ENCODE results near the gene TMEM42. TPM values are rescaled to one million over a fixed set of nuclear protein-coding genes. Genes with fewer than 3 reads are reported as not detected.
"Not testable (repeated sequence)": the region's sequence is repeated elsewhere in the genome, so short reads cannot be mapped to it uniquely, and the experiment has no call there.

The TMEM42 gene
- 9.6 TPM for total RNA-seq (ENCODE audit: unreplicated experiment)
- long read RNA-seq, partial matches to known transcripts: 0 of 6 reads
- long read RNA-seq, other reads (novel, unspliced or antisense): 5 of 6 reads

DNA sequence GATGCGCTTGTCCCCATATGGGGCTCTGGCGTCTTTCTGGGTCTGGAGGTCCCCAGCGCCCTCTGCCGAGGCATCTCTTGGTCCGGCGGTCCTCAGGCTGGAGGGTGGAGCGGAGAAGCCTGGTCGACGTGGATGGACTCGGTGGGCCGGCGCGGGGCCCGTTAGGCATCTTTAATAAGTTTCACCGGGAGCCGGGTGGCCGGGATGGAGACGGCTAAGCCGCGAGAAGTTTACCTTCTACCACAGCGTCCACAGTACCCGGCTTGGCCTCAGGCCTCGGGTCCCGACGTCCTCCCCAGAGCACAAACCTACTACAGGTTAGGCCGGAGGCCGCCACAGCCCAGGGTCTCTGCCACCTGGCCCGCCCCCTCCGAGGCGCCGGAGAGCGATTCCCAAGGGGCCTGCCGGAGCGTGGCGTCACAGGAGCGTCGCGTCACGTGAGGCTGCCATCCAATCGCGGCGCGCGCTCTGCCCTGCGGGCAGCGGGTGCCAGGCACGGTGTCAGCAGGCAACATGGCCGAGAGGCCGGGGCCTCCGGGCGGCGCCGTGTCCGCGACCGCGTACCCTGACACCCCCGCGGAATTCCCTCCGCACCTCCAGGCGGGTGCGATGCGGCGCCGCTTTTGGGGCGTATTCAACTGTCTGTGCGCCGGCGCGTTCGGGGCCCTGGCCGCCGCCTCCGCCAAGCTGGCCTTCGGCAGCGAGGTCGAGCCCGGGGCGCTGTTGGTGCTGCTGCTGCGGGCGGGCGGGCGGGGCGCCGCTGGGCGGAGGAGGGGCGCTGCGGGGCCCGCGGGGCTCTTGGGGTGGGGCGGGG is at the start of gene TMEM42:
TSS of gene TMEM42 (plus strand) at position 501 of the 814 bp plus-strand sequence. CDS start at position 514, 13 bp downstream.
- Mint-ChIP-seq H3K27me3 (ENCODE audit: unreplicated experiment) (peaks cover 6% of the 10 kb centered on the region), H3K27ac (ENCODE audit: unreplicated experiment) (peak within 1 kb of the TSS; percentile 91), H3K9me3 (ENCODE audit: unreplicated experiment) (peaks cover 12% of the 10 kb centered on the region), H3K4me3 (ENCODE audit: unreplicated experiment) (peak within 1 kb of the TSS; percentile 95), H3K36me3 (ENCODE audit: unreplicated experiment) (no peaks in the 10 kb centered on the region), H3K4me1 (ENCODE audit: low read depth, unreplicated experiment) (peaks cover 2% of the 10 kb centered on the region)
- TF ChIP-seq CTCF (IDR thresholded peaks at IDR 0.05; ENCODE audit: partially characterized antibody, unreplicated experiment): no peak
- peak; percentile 96 for DNase-seq

- H3K27ac Mint-ChIP-seq (ENCODE audit: unreplicated experiment): no peak overlapping the region
- DNase-seq: no peak
- no peaks in the 10 kb centered on the region for H3K27me3 Mint-ChIP-seq (ENCODE audit: unreplicated experiment)
- H3K4me3 Mint-ChIP-seq (ENCODE audit: unreplicated experiment): no peak overlapping the region
- no peaks in the 10 kb centered on the region for H3K9me3 Mint-ChIP-seq (ENCODE audit: unreplicated experiment)
- no peak for TF ChIP-seq CTCF (IDR thresholded peaks at IDR 0.05; ENCODE audit: partially characterized antibody, unreplicated experiment)
- no peaks in the 10 kb centered on the region for H3K4me1 Mint-ChIP-seq (ENCODE audit: low read depth, unreplicated experiment)
- H3K36me3 Mint-ChIP-seq (ENCODE audit: unreplicated experiment): peaks cover 15% of the 10 kb centered on the region
Measured at GRCh38 chr3:44814751-44815150, 47.0 kb upstream of the TMEM42 start.

DNA sequence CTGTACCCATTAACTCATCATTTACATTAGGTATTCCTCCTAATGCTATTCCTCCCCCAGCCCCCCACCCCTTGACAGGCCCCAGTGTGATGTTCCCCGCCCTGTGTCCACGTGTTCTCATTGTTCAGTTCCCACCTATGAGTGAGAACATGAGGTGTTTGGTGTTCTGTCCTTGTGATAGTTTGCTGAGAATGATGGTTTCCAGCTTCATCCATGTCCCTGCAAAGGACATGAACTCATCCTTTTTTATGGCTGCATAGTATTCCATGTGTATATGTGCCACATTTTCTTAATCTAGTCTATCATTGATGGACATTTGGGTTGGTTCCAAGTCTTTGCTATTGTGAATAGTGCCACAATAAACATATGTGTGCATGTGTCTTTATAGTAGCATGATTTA is 45.4 kb upstream of the TMEM42 start:
- not testable (repeated sequence) for H3K27ac Mint-ChIP-seq (ENCODE audit: unreplicated experiment); H3K4me3 Mint-ChIP-seq (ENCODE audit: unreplicated experiment); DNase-seq; H3K4me1 Mint-ChIP-seq (ENCODE audit: low read depth, unreplicated experiment); H3K9me3 Mint-ChIP-seq (ENCODE audit: unreplicated experiment); H3K27me3 Mint-ChIP-seq (ENCODE audit: unreplicated experiment)
- H3K36me3 Mint-ChIP-seq (ENCODE audit: unreplicated experiment): peaks cover 18% of the 10 kb centered on the region

GRCh38 chr3:44821206-44821605 is 40.5 kb upstream of the TMEM42 start:
- peaks cover 37% of the 10 kb centered on the region for H3K36me3 Mint-ChIP-seq (ENCODE audit: unreplicated experiment)

DNA sequence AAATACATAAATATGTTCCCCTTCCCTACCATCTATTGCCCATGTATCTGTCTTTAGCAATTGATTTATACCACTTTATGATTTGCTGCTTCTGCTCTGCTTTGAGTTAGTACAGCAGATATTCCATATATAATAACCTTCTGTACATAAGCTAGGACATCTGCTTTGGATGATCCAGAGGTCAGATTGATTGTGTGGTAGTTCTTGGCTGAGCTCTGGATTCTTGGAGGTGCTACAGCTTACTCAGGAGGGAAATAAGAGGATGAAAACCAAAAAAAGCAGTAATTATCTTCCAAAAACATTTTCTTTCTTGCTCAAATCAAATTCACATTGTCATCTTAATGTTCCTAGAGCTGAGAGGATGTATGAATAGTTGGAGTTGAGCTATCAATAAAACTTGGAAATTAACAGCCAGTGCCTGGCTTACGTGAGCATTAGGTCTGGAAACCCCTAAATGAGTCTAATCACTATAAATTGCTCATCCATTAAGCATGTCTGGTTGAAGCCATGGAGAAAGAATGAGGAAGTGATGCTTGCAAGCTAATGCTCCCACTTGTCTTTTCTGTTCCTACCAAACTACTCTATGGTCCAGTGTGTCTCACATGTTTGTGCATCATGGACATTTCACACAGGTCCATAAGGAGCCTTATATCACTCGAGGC is 36.3 kb upstream of the TMEM42 start:
- DNase-seq: no peak
- no peaks in the 10 kb centered on the region for H3K27me3 Mint-ChIP-seq (ENCODE audit: unreplicated experiment)
- H3K27ac Mint-ChIP-seq (ENCODE audit: unreplicated experiment): no peak overlapping the region
- H3K4me1 Mint-ChIP-seq (ENCODE audit: low read depth, unreplicated experiment): no peaks in the 10 kb centered on the region
- H3K9me3 Mint-ChIP-seq (ENCODE audit: unreplicated experiment): peaks cover 8% of the 10 kb centered on the region
- H3K36me3 Mint-ChIP-seq (ENCODE audit: unreplicated experiment): peaks cover 19% of the 10 kb centered on the region
- no peak overlapping the region for H3K4me3 Mint-ChIP-seq (ENCODE audit: unreplicated experiment)
- no peak for TF ChIP-seq CTCF (IDR thresholded peaks at IDR 0.05; ENCODE audit: partially characterized antibody, unreplicated experiment)

More at GRCh38 chr3:44821206-44821605, 40.5 kb upstream of the TMEM42 start:
- H3K9me3 Mint-ChIP-seq (ENCODE audit: unreplicated experiment); H3K27ac Mint-ChIP-seq (ENCODE audit: unreplicated experiment); H3K27me3 Mint-ChIP-seq (ENCODE audit: unreplicated experiment); H3K4me3 Mint-ChIP-seq (ENCODE audit: unreplicated experiment); H3K4me1 Mint-ChIP-seq (ENCODE audit: low read depth, unreplicated experiment); DNase-seq: not testable (repeated sequence)

DNA sequence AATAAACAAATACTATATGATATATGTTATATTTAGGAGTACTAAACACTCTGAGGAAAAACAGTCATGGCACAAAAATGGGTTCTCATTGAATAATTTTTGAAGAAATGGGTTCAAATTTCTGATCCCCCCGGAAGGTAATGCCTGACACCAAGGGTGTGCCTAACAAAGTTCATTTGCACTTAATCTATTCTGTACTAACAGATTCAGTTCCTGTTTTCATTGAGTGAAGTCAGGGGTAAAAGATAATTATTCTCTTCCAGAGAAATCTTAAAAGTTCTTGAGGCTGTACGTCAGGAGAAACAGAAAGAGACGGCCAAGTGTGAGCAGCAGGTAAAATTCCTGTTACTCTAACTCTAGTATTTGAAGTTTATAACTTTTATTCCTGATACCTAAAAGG is 34.5 kb upstream of the TMEM42 start:
- H3K27me3 Mint-ChIP-seq (ENCODE audit: unreplicated experiment): no peaks in the 10 kb centered on the region
- no peak overlapping the region for H3K27ac Mint-ChIP-seq (ENCODE audit: unreplicated experiment)
- H3K4me1 Mint-ChIP-seq (ENCODE audit: low read depth, unreplicated experiment): no peaks in the 10 kb centered on the region
- no peak overlapping the region for H3K4me3 Mint-ChIP-seq (ENCODE audit: unreplicated experiment)
- no peak for DNase-seq
- TF ChIP-seq CTCF (IDR thresholded peaks at IDR 0.05; ENCODE audit: partially characterized antibody, unreplicated experiment): no peak
- H3K9me3 Mint-ChIP-seq (ENCODE audit: unreplicated experiment): peaks cover 4% of the 10 kb centered on the region
- peaks cover 14% of the 10 kb centered on the region for H3K36me3 Mint-ChIP-seq (ENCODE audit: unreplicated experiment)

Measured in glutamatergic neuron (in vitro differentiated cells).